RKO (cell line): Measurements from ENCODE around the gene PCSK1N.
A peak's percentile ranks its signal among the peaks of the same experiment; 100 is the strongest.
"Not testable (repeated sequence)": the region's sequence is repeated elsewhere in the genome, so short reads cannot be mapped to it uniquely, and the experiment has no call there.

ENCODE experiments used
- DNase-seq: peaks from one replicate; pipeline ENCODE4 v3.0.0-alpha.2; 2016; ENCODE audit warnings: low spot score

PCSK1N gene

GRCh38 chrX:48823053-48823452 lies 12.4 kb downstream of the PCSK1N start:
- no peak for DNase-seq

GRCh38 chrX:48819394-48819793 lies 16.0 kb downstream of the PCSK1N start:
- not testable (repeated sequence) for DNase-seq

DNA sequence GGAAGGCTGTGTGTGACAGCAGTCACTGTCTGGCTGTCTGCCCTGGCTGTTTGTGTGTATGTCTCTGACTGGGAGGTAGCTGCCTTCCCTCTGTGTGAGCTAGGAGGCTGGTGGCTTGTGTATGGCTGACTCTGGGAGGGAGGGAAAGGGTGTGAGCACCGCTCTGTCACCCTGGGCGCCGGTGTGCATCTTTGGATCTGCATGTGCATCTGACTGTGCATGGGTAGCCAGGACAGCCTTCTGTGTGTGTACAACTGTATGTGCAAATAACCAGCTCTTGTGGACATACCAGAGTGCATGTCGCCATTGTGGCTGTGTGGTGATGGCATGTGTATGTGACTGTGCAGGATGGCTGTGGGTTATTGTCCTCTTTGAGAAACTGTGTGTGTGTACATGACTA lies 16.5 kb downstream of the PCSK1N start:
- no peak for DNase-seq

DNA sequence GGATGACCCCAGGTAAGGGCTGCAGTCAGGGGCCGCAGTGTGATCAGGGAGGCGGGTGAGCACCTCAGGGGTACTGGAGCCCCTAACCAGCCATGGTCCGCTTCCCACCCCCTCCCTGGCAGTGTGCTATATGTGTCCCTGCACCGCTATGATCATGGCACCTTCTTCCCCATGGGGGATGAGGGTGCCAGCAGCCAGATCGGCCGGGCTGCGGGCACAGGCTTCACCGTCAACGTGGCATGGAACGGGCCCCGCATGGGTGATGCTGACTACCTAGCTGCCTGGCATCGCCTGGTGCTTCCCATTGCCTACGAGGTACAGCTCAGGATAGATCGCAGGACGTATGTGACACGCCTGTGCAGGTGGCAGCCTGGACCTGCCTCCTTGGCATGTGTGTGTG lies 17.3 kb downstream of the PCSK1N start:
- DNase-seq: no peak

GRCh38 chrX:48816014-48816810 lies 19.2 kb downstream of the PCSK1N start:
- DNase-seq: no peak

GRCh38 chrX:48815266-48815665 lies 20.1 kb downstream of the PCSK1N start:
- DNase-seq: no peak

DNA sequence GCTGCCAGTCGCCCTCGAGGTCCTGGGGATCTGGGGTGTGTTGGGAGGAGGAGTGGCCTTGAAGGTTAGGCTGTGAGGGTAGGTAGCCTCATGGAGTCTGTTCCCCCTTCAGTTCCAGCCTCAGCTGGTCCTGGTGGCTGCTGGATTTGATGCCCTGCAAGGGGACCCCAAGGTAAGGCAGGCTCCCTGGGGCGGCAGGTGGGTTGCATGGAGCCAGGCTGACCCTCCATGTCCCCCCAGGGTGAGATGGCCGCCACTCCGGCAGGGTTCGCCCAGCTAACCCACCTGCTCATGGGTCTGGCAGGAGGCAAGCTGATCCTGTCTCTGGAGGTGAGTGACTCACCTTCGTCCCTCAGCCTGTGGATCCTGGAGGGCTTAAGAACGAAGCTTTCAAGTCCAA lies 20.7 kb downstream of the PCSK1N start:
- DNase-seq: no peak

DNA sequence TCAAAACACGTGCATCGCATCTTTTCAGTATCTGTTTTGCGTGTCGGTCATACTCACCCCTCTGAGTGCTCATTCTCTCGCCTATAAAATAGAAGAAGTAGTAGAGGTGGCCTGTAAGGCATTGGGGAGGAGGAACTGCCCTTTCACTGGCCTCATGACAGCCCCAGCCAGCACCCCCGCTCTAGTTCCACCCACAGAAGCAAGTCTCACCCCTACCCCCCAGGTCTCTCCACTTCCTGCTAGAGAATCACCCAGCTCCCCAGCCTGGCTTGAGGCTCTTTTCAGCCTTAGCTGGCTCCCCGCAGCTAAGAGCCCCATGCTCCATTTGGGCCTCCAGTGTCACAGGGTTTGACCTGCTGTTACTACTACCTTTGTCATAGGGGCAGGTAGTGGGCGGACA lies 21.8 kb downstream of the PCSK1N start:
- no peak for DNase-seq

GRCh38 chrX:48806081-48806480 lies 29.3 kb downstream of the PCSK1N start:
- no peak for DNase-seq

DNA sequence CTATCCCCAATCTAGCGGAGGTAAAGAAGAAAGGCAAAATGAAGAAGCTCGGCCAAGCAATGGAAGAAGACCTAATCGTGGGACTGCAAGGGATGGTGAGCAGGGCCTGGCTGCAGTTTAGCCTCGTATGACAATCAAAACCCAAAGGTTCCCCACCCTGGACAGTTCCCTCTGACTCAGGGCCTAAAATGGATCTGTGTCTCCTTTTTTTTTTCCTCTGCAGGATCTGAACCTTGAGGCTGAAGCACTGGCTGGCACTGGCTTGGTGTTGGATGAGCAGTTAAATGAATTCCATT lies 32.6 kb downstream of the PCSK1N start:
- peak; percentile 13 for DNase-seq

GRCh38 chrX:48802089-48802904 lies 33.1 kb downstream of the PCSK1N start:
- DNase-seq: peak; percentile 70

DNA sequence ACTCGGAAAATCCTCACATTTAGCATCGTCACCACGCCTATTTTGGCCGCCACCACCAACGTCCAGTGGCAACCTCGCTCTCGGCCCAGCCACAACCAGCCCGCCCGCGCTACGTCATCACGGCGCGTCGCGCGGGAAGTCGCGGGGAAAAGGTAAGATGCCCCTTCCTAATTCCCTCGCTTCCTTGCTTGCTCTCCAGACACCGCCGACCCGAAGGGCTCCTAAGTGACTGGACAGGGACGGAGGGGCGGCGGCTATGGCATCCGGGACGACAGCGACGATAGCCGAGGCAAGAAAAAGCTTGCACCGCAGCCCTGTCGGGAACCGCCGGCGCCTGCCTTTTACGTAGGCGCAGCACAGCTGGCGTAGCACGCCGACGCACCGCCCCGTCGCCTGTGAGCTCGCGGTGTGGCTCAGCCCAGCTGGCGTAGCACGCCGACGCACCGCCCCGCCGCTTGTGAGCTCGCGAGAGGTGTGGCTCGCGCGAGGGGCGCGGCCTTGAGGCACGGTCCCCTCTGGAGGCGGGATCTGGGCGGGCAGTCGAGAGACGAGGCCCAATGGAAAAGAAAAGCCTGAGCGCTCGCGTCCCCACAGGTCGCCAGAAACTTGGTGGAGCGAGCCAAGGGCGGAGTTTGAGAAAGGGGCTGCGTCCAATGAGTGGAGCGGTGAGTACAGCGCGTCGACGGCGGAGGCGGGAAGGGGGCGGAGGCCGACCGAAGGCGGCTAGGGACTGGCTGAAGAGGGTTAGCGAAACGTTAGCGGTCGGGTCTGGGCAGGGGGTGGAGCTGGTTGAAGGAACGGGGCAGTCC lies 33.9 kb downstream of the PCSK1N start, which contains the start of gene HDAC6:
HDAC6 (plus strand) TSS at position 788 of the 809 bp plus-strand sequence. CDS start 626 bp downstream, outside the sequence.
- DNase-seq: peak; percentile 95

GRCh38 chrX:48800574-48801279 lies 34.7 kb downstream of the PCSK1N start:
- no peak for DNase-seq

GRCh38 chrX:48798318-48798717 lies 37.1 kb downstream of the PCSK1N start:
- DNase-seq: no peak

- DNase-seq: peak; percentile 11
These were observed 40.4 kb downstream of the PCSK1N start for GRCh38 chrX:48794911-48795515.

DNA sequence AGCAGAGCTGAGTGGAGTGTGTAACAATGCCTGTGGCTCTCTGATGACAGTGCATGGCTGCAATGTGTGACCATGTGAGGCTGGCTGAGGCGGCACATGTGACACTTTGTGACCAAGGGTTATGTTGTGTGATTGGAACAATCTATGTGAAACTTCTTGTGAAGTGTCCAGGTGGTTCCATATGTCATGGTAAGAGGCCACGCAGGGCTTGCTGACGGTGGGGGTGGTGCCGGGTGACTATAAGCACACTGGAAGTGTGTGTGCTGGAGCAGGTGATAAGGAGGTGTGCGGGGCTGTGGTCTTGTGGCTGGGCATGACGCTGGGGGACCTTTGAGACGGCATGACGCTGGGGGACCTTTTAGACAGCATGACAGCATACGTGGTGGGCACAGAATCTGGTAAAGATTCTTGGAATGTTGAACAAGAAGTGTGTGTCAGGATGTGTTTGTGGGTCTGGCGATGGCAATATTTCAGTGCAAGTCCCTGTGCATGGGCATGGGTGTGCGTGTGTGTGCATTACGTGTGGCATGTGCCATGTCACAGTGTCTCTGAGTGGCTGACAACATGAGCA lies 41.0 kb downstream of the PCSK1N start:
- DNase-seq: no peak

DNA sequence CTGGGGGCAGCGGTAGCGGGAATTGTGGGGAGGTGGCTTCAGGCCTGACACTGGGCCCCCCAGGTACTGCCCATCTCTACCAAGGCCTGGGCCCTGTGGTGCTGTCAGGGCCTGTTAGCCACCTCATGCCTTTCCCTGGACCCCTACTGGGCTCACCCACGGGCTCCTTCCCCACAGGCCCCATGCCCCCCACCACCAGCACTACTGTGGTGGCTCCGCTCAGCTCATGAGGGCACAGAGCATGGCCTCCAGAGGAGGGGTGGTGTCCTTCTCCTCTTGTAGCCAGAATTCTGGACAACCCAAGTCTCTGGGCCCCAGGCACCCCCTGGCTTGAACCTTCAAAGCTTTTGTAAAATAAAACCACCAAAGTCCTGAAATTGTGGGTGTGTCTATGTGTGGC lies 41.5 kb downstream of the PCSK1N start:
- no peak for DNase-seq

DNA sequence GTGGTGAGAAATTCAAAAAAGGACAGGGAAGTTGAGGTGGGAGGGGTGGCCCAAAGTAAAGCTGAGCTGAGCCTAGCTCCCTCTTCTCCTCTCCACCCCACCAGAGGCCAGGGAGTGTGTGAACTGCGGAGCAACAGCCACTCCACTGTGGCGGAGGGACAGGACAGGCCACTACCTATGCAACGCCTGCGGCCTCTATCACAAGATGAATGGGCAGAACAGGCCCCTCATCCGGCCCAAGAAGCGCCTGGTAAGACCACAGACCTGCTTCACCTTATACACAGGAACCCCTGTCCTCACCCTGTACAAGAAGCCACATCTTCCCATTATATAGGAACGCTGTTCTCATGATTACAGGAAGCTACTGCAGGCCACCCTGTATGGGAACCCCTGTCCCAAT lies 43.2 kb downstream of the PCSK1N start:
- no peak for DNase-seq

GRCh38 chrX:48791063-48791820 lies 44.2 kb downstream of the PCSK1N start:
- DNase-seq: no peak

DNA sequence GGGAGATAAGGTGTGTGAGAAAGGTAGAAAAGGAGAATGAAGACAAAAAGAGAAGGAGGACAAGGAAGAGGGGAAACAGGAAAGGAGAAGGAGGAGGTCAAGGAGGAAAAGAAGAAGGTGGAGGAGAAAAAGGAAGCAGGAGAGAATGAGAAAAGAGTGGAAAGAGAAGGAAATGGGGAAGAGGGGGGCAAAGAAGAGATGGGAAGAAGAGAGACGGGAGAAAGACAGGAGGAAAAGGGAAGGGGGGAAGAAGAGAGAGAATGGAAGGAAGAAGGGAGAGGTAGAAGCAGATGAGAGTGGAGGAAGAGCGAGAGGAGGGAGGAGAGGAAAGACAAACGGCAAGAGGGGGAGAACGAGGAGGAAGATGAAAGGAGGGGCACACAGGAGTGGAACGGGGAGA lies 44.9 kb downstream of the PCSK1N start:
- DNase-seq: no peak
